HG03097 (cell line): ENCODE measurements around the gene NR2E1.

Experiments
- ATAC-seq: cut with Tn5 transposase; IDR thresholded peaks from one replicate; pipeline ENCODE4 v1.9.1; 2021; ENCODE audit not compliant: unreplicated experiment, low FRiP score

The NR2E1 gene

GRCh38 chr6:108152446-108152845 is 13.4 kb upstream of the NR2E1 start:
- ATAC-seq: no peak

- ATAC-seq: no peak
Observed at GRCh38 chr6:108156180-108156937, 9.5 kb upstream of the NR2E1 start.

GRCh38 chr6:108156938-108157233 is 8.9 kb upstream of the NR2E1 start:
- no peak for ATAC-seq

- ATAC-seq: no peak
Observed at GRCh38 chr6:108157234-108157980, 8.4 kb upstream of the NR2E1 start.

GRCh38 chr6:108157981-108158525 is 7.8 kb upstream of the NR2E1 start:
- ATAC-seq: no peak

GRCh38 chr6:108159981-108160380 is 5.8 kb upstream of the NR2E1 start:
- ATAC-seq: no peak

GRCh38 chr6:108161724-108162282 is 4.0 kb upstream of the NR2E1 start:
- no peak for ATAC-seq

- no peak for ATAC-seq
Observed at GRCh38 chr6:108163267-108163643, 2.6 kb upstream of the NR2E1 start.

- no peak for ATAC-seq
Observed at GRCh38 chr6:108163644-108164542, 1.9 kb upstream of the NR2E1 start.

- no peak for ATAC-seq
Observed at GRCh38 chr6:108164543-108164814, 1.3 kb upstream of the NR2E1 start.

GRCh38 chr6:108164815-108165706 is 761 bp upstream of the NR2E1 start:
- no peak for ATAC-seq

GRCh38 chr6:108166664-108167448 is 1.0 kb downstream of the NR2E1 start:
- no peak for ATAC-seq

- ATAC-seq: no peak
Observed at GRCh38 chr6:108167449-108168089, 1.7 kb downstream of the NR2E1 start.

GRCh38 chr6:108168090-108168463 is 2.3 kb downstream of the NR2E1 start:
- ATAC-seq: no peak

- no peak for ATAC-seq
Observed at GRCh38 chr6:108168501-108169463, 3.0 kb downstream of the NR2E1 start.

- no peak for ATAC-seq
Observed at GRCh38 chr6:108169464-108170331, 3.9 kb downstream of the NR2E1 start.
